Panc1 (cell line): ENCODE results near the gene PDLIM3.

Experiments used
- CTCF ChIP-seq: fragments of 450-650 bp; IDR thresholded peaks from 2 replicates; pipeline ENCODE4 v1.5.1; 2017; ENCODE audit warnings: mild to moderate bottlenecking
- POLR2AphosphoS5 ChIP-seq: IDR thresholded peaks from 2 replicates; pipeline ENCODE4 v1.6.1; 2012; ENCODE audit warnings: mild to moderate bottlenecking, low read depth, low read length, moderate library complexity
- REST ChIP-seq, 2 experiments: IDR thresholded peaks; 2 replicates each; pipeline ENCODE4 v1.6.1; 2011 to 2012; ENCODE audit warnings: low read depth in 2 of 2, control low read depth in 1 of 2, low read length in 1 of 2, mild to moderate bottlenecking in 1 of 2, moderate library complexity in 1 of 2; ENCODE audit not compliant: insufficient read depth in 1 of 2

- TF ChIP-seq CTCF (no peak), REST (IDR thresholded peaks at IDR 0.05; ENCODE audit: insufficient read depth in 1 of 2, low read depth in 2 of 2, low read length in 1 of 2) (no peak), POLR2AphosphoS5 (no peak)
These were observed 55.8 kb downstream of the PDLIM3 start for GRCh38 chr4:185479507-185479971.
